Ramos (cell line): ENCODE data around the gene SAA4.
"Not testable (repeated sequence)": the region's sequence is repeated elsewhere in the genome, so short reads cannot be mapped to it uniquely, and the experiment has no call there.

Experiments
- in situ Hi-C: fragments of 300-500 bp; cut with MboI; formaldehyde crosslinking; loops from one replicate; pipeline ENCODE4 v1.14.3; 2022; ENCODE audit warnings: low sequenced_read_pairs; ENCODE audit not compliant: unreplicated experiment

SAA4 gene

DNA sequence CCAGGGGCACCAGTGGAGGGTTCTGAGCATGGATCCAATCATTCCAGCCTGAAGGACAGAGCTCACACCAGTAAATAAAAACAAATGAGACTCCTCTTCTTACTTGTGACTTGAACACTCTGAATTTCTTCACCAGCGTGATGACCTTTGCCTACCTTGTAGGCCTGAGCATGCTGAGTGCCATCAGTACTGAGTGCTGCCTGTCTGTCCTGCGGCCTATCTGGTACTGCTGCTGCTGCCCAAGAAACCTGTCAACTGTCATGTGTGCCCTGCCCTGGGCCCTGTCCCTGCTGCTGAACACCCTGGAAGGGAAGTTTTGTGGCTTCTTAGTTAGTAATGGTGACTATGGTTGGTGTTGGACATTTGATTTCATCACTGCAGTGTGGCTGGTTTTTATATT lies 40.1 kb downstream of the SAA4 start:
- in situ Hi-C loops, result no loop called here

GRCh38 chr11:18193010-18193409 lies 43.6 kb downstream of the SAA4 start:
- in situ Hi-C loops, result no loop called here

GRCh38 chr11:18191376-18191775 lies 45.2 kb downstream of the SAA4 start:
- in situ Hi-C loops, result no loop called here

GRCh38 chr11:18189476-18190245 lies 46.9 kb downstream of the SAA4 start:
- in situ Hi-C loops, result not testable (repeated sequence)

GRCh38 chr11:18188796-18189195 lies 47.8 kb downstream of the SAA4 start:
- in situ Hi-C loops, result no loop called here
